ENCODE data around the gene MAP3K4. TPM values are rescaled to one million over a fixed set of nuclear protein-coding genes. Genes with fewer than 3 reads are reported as not detected.

Gene MAP3K4
- total and polyA plus RNA-seq, 9 donors: 15.6 to 52.3 (median 38.6) TPM

- Histone ChIP-seq H3K36me3 (no peaks in the 10 kb centered on the region), H3K27me3 (no peaks in the 10 kb centered on the region), H3K9me3 (peaks cover 0 to 6% of the 10 kb centered on the region in 2 donors), H3K4me1 (ENCODE audit: insufficient read depth) (no peaks in the 10 kb centered on the region), H3K4me3 (no peak overlapping the region), H3K27ac (no peak overlapping the region)
- no peak for TF ChIP-seq EP300 (IDR thresholded peaks at IDR 0.05)
- TF ChIP-seq POLR2A (IDR thresholded peaks at IDR 0.05): no peak
- no peak for TF ChIP-seq CTCF (IDR thresholded peaks at IDR 0.05)
- WGBS, 3 donors: 96 to 97% (median 97%) methylated on average over 7 of the region's 7 CpGs
- intact Hi-C loops (cut with DNase I): no loop called here
- no peak for DNase-seq
Measured at GRCh38 chr6:161127071-161127740, 135.6 kb downstream of the MAP3K4 start.

- 91 to 96% (median 93%) methylated on average over 2 of the region's 2 CpGs for WGBS, 3 donors
- DNase-seq: no peak
- H3K4me1 ChIP-seq (ENCODE audit: insufficient read depth): no peaks in the 10 kb centered on the region
- no peaks in the 10 kb centered on the region for H3K36me3 ChIP-seq
- H3K27me3 ChIP-seq: no peaks in the 10 kb centered on the region
- H3K27ac ChIP-seq: no peak overlapping the region
- H3K9me3 ChIP-seq: peaks cover 0 to under 1% of the 10 kb centered on the region in 2 donors
- H3K4me3 ChIP-seq: no peak overlapping the region
- no peak for TF ChIP-seq EP300 (IDR thresholded peaks at IDR 0.05)
- no peak for TF ChIP-seq POLR2A (IDR thresholded peaks at IDR 0.05)
- TF ChIP-seq CTCF (IDR thresholded peaks at IDR 0.05): no peak
- intact Hi-C loops (cut with DNase I): no loop called here
Measured at GRCh38 chr6:161128230-161128629, 136.7 kb downstream of the MAP3K4 start.

GRCh38 chr6:161128680-161129196 is 137.2 kb downstream of the MAP3K4 start:
- intact Hi-C loops (cut with DNase I): no loop called here
- DNase-seq: no peak
- Histone ChIP-seq H3K4me3 (no peak overlapping the region), H3K9me3 (no peaks in the 10 kb centered on the region), H3K36me3 (no peaks in the 10 kb centered on the region), H3K4me1 (ENCODE audit: insufficient read depth) (no peaks in the 10 kb centered on the region), H3K27me3 (no peaks in the 10 kb centered on the region), H3K27ac (no peak overlapping the region)
- TF ChIP-seq CTCF (IDR thresholded peaks at IDR 0.05) (no peak), EP300 (IDR thresholded peaks at IDR 0.05) (no peak), POLR2A (IDR thresholded peaks at IDR 0.05) (no peak)
- 87 to 89% (median 89%) methylated on average over 12 of the region's 12 CpGs for WGBS, 3 donors

- H3K4me3 ChIP-seq: no peak overlapping the region
- no peak for TF ChIP-seq POLR2A (IDR thresholded peaks at IDR 0.05)
- no peak for DNase-seq
- H3K4me1 ChIP-seq (ENCODE audit: insufficient read depth): peaks cover 2% of the 10 kb centered on the region
- 85 to 87% (median 86%) methylated on average over 7 of the region's 7 CpGs for WGBS, 3 donors
- H3K27me3 ChIP-seq: no peaks in the 10 kb centered on the region
- H3K9me3 ChIP-seq: no peaks in the 10 kb centered on the region
- no peak overlapping the region for H3K27ac ChIP-seq
- H3K36me3 ChIP-seq: no peaks in the 10 kb centered on the region
- intact Hi-C loops (cut with DNase I): no loop called here
Measured at GRCh38 chr6:161130541-161130940, 139.0 kb downstream of the MAP3K4 start.

Data from ovary (tissue), 9 donors.